Smooth muscle cell of trachea (primary cell): Measurements from ENCODE around the gene ECHDC1. TPM values are rescaled to one million over a fixed set of nuclear protein-coding genes. Genes with fewer than 3 reads are reported as not detected.

Source experiments
- total RNA-seq: library from RNA; depleted of rRNA; stranded (reverse); fragments of >200 nt; gene quantifications from 2 replicates; pipeline ENCODE4 v1.2.1, GENCODE V29; 2014

ECHDC1 gene, protein sequence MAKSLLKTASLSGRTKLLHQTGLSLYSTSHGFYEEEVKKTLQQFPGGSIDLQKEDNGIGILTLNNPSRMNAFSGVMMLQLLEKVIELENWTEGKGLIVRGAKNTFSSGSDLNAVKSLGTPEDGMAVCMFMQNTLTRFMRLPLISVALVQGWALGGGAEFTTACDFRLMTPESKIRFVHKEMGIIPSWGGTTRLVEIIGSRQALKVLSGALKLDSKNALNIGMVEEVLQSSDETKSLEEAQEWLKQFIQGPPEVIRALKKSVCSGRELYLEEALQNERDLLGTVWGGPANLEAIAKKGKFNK
- total RNA-seq, result 59.0 and 79.3 TPM in 2 replicates

DNA sequence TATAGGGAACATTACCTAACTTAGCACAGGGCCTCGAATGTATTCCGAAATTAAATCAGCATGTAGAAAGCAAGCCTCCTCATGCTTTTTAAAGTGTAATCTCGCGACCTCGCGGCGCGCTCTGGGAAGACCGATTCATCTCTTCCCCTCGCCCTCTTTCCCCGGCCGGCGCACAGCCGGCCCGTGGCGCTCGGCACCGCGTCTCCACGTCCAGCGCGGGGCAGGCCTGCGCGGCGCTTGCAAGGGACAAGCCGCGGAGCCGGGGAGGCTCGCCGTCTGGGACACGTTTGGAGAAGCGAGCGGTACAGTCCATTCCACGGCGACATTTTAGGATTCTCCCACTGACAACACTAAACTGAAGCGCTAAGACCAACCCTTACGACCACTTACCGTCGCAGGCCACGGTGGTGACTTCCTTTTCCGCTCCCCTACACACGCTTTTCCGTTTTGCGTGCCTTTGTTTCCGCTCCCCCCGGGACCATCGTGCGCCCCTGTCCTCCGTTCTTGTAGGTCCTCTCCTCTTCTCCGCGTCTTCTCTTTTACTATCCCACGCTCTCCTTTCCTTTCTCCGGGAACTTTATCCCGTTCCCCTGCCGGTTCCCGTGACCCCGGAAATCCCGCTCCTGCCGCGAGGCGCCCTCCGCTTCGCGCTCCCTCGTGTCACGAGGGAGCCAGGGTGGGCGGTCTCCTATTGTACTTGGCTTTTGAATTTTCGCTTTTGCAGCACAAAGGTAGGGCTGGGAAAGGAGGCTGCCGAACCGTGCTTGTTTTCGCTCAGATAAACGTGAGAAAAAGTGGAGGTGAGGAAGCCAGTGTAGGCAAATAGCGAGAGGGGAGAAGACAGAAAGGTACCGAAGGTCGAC is at the start of gene ECHDC1:
TSS of gene ECHDC1 (minus strand) at position 664 of the 863 bp plus-strand sequence. CDS start 12,581 bp downstream, outside the sequence.

GRCh38 chr6:127266178-127266891 is 77.1 kb downstream of the ECHDC1 start, which contains the start of gene RNF146:
Gene RNF146, plus strand, starts transcription at chr6:127266864. Its CDS starts 13,475 bp downstream, at chr6:127280339.

Other genes starting within 250 kb of the ECHDC1 start
- gene RSPO3, start 224.9 kb downstream of the ECHDC1 start, total RNA-seq, result 2.0 and 2.3 TPM in 2 replicates
- gene RNF146, start 76.7 kb downstream of the ECHDC1 start, total RNA-seq, result 46.3 and 64.0 TPM in 2 replicates
- 1.8 and 3.8 TPM in 2 replicates for gene KIAA0408, start 115.8 kb upstream of the ECHDC1 start, total RNA-seq
- gene C6orf58, start 233.6 kb upstream of the ECHDC1 start, total RNA-seq, result 0.15 TPM in 1 of 2 replicates, not detected in the other